Ascending aorta (tissue), 1 donor: Measurements from ENCODE around the gene CEACAM20. TPM values are rescaled to one million over a fixed set of nuclear protein-coding genes. Genes with fewer than 3 reads are reported as not detected.

Experiments used
- total RNA-seq: library from RNA; depleted of rRNA; stranded (reverse); fragments of >200 nt; gene quantifications from one replicate; pipeline ENCODE4 v1.1.0, GENCODE V29; 2016

Gene CEACAM20
- total RNA-seq, 1 donor from 2014 or later: not detected

Other genes starting within 250 kb of the CEACAM20 start
- 6.6 TPM for gene ZNF235, start 224.7 kb downstream of the CEACAM20 start, total RNA-seq
- 0.11 TPM for gene ZNF112, start 173.0 kb downstream of the CEACAM20 start, total RNA-seq
- gene ZNF285, start 128.1 kb downstream of the CEACAM20 start, total RNA-seq: not detected
- 2.1 TPM for gene ZNF229, start 81.2 kb downstream of the CEACAM20 start, total RNA-seq
- 10.9 TPM for gene ZNF180, start 29.2 kb downstream of the CEACAM20 start, total RNA-seq
- not detected for gene IGSF23, start 83.9 kb upstream of the CEACAM20 start, total RNA-seq
- gene PVR, start 114.2 kb upstream of the CEACAM20 start, total RNA-seq: 61.4 TPM
- gene CEACAM19, start 141.8 kb upstream of the CEACAM20 start, total RNA-seq: 6.3 TPM
- not detected for gene CEACAM16, start 169.5 kb upstream of the CEACAM20 start, total RNA-seq
- 66.2 TPM for gene BCL3, start 219.0 kb upstream of the CEACAM20 start, total RNA-seq
- gene CBLC, start 248.2 kb upstream of the CEACAM20 start, total RNA-seq: not detected